Heart left ventricle (tissue), 13 donors: ENCODE measurements around the gene LRMDA.

ENCODE experiments used
- POLR2A ChIP-seq, 2 donors: fragments of 450-650 bp; IDR thresholded peaks; one replicate each; pipeline ENCODE4 v1.6.1; 2017; ENCODE audit warnings: antibody characterized with exemption in 2 of 2, mild to moderate bottlenecking in 2 of 2, moderate library complexity in 2 of 2
- TF ChIP-seq, protein P1 (sequence below), 12 donors: fragments of 200-600 bp; sonication (generic) in 4 of 12; IDR thresholded peaks; one replicate each; pipeline versions ENCODE4 v1.5.0 to v1.8.0; 2018 to 2022; ENCODE audit warnings: antibody characterized with exemption in 12 of 12, mild to moderate bottlenecking in 5 of 12
- donor health status: ischemic (EF 13 %, LVEDD 7.1; RV severe dilation, severe dysfunction).
- donor health status: DM: no; HTN: yes; CAD: no.
- donor health status: DM: no; HTN: no; CAD: no.
- donor health status: ischemic (EF 25% LVEDD 6.9; RV normal size, moderate dysfunction).
- donor health status: ischemic (EF 25% LVEDD 5.7; RV mildly dilated, moderate dysfunction).
- donor health status: ischemic (EF 35%, LVEDD 5.7; RV mildly dilated, moderate dysfunction).
- donor health status: nonischemic (EF 11% LVEDD 7.7; RV severe dilation, severe dysfunction).
- donor health status: DM: yes; HTN: yes; CAD: no.
- donor health status: PGD.
- donor health status: ischemic (EF 29% LVEDD 5.4; RV normal size, mild dysfunction).
- donor health status: nonischemic (EF 23%, LVEDD 6.1; RV moderate dilation, normal function).

DNA sequence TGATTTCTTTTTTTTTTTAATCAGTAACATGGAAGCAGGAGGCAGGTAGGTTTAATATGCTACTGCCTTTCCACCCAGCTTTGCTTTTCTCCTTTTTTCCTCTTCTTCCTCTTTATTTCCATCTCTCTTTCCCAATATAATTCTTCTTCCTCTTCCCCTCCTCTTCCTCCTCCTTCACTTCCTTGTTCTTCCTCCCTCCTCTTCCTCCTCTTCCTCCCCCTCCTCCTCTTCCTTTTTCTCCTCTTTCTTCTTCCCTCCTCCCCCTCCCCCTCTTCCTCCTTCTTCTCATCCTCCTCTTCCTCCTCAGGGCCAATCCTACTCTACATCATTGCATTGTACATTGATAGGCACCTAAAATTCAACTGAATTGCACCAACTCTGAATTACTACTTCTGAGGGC, 41.2 kb upstream of the LRMDA start:
- TF ChIP-seq, protein P1, sequence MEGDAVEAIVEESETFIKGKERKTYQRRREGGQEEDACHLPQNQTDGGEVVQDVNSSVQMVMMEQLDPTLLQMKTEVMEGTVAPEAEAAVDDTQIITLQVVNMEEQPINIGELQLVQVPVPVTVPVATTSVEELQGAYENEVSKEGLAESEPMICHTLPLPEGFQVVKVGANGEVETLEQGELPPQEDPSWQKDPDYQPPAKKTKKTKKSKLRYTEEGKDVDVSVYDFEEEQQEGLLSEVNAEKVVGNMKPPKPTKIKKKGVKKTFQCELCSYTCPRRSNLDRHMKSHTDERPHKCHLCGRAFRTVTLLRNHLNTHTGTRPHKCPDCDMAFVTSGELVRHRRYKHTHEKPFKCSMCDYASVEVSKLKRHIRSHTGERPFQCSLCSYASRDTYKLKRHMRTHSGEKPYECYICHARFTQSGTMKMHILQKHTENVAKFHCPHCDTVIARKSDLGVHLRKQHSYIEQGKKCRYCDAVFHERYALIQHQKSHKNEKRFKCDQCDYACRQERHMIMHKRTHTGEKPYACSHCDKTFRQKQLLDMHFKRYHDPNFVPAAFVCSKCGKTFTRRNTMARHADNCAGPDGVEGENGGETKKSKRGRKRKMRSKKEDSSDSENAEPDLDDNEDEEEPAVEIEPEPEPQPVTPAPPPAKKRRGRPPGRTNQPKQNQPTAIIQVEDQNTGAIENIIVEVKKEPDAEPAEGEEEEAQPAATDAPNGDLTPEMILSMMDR (IDR thresholded peaks at IDR 0.05): no peak
- no peak for TF ChIP-seq POLR2A (IDR thresholded peaks at IDR 0.05)
